HG03432 (cell line): ENCODE results near the gene BORCS8.
"Not testable (repeated sequence)": the region's sequence is repeated elsewhere in the genome, so short reads cannot be mapped to it uniquely, and the experiment has no call there.

Experiments used
- ATAC-seq: cut with Tn5 transposase; IDR thresholded peaks from one replicate; pipeline ENCODE4 v1.9.1; 2021; ENCODE audit warnings: mild to moderate bottlenecking, moderate library complexity; ENCODE audit not compliant: unreplicated experiment

Gene BORCS8

GRCh38 chr19:19154768-19155494 is 37.0 kb downstream of the BORCS8 start:
- ATAC-seq: no peak

- ATAC-seq: no peak
Measured at GRCh38 chr19:19152668-19153384, 39.1 kb downstream of the BORCS8 start.

- ATAC-seq: peak; percentile 62
Measured at GRCh38 chr19:19151418-19151817, 40.5 kb downstream of the BORCS8 start.

GRCh38 chr19:19149435-19149834 is 42.5 kb downstream of the BORCS8 start:
- no peak for ATAC-seq

GRCh38 chr19:19148504-19148903 is 43.4 kb downstream of the BORCS8 start:
- not testable (repeated sequence) for ATAC-seq

GRCh38 chr19:19147344-19147743 is 44.6 kb downstream of the BORCS8 start:
- ATAC-seq: no peak

GRCh38 chr19:19146865-19147264 is 45.1 kb downstream of the BORCS8 start:
- ATAC-seq: no peak

- no peak for ATAC-seq
Measured at GRCh38 chr19:19145684-19146608, 46.0 kb downstream of the BORCS8 start.

GRCh38 chr19:19145281-19145680 is 46.7 kb downstream of the BORCS8 start:
- ATAC-seq: no peak

GRCh38 chr19:19142347-19142746 is 49.6 kb downstream of the BORCS8 start:
- ATAC-seq: no peak

GRCh38 chr19:19140476-19140875 is 51.5 kb downstream of the BORCS8 start:
- no peak for ATAC-seq

GRCh38 chr19:19139876-19140229 is 52.1 kb downstream of the BORCS8 start:
- ATAC-seq: no peak

GRCh38 chr19:19138109-19138981 is 53.6 kb downstream of the BORCS8 start, which contains the start of gene TMEM161A:
Gene TMEM161A, minus strand, starts transcription at chr19:19138478. Its CDS starts 50 bp downstream, at chr19:19138428.
- peak; percentile 96 for ATAC-seq

- ATAC-seq: no peak
Measured at GRCh38 chr19:19137556-19138108, 54.3 kb downstream of the BORCS8 start.

GRCh38 chr19:19135713-19136112 is 56.2 kb downstream of the BORCS8 start:
- not testable (repeated sequence) for ATAC-seq

GRCh38 chr19:19134687-19135158 is 57.2 kb downstream of the BORCS8 start:
- no peak for ATAC-seq

- no peak for ATAC-seq
Measured at GRCh38 chr19:19133985-19134384, 58.0 kb downstream of the BORCS8 start.

GRCh38 chr19:19132912-19133311 is 59.0 kb downstream of the BORCS8 start:
- no peak for ATAC-seq

GRCh38 chr19:19131989-19132388 is 60.0 kb downstream of the BORCS8 start:
- ATAC-seq: no peak
